Measurements from ENCODE around the gene SLC26A1.

SLC26A1 gene

GRCh38 chr4:968621-969394, 24.4 kb downstream of the SLC26A1 start:
- no peak for DNase-seq (ENCODE audit: low spot score)
- Histone ChIP-seq H3K27ac (no peak overlapping the region), H3K4me3 (no peak overlapping the region)
- no peak for TF ChIP-seq CTCF (IDR thresholded peaks at IDR 0.05)

DNA sequence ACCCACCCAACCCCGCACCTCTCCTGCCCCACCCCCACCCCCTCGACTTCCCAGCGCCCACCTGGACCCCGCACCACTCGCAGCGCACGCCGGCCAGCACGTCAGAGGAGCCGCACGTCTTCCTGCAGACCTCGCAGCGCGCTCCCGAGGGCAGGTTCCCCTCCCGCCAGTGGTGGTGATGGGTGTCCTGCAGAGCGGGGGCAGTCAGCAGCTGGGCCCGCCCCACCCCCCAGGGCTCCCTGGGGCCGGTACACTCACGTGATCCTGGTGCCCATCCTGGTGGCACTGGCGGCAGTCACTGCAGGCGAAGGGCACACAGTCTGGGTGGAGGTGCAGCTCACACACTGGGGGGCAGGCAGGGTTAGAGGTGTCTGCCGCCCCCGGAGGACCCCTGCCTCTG, 25.0 kb downstream of the SLC26A1 start:
- Histone ChIP-seq H3K4me3 (no peak overlapping the region), H3K27ac (no peak overlapping the region)
- DNase-seq (ENCODE audit: low spot score) = no peak
- TF ChIP-seq CTCF (IDR thresholded peaks at IDR 0.05) = no peak

GRCh38 chr4:967113-968104, 25.8 kb downstream of the SLC26A1 start:
- DNase-seq (ENCODE audit: low spot score) = no peak
- Histone ChIP-seq H3K27ac (no peak overlapping the region), H3K4me3 (no peak overlapping the region)
- no peak for TF ChIP-seq CTCF (IDR thresholded peaks at IDR 0.05)

DNA sequence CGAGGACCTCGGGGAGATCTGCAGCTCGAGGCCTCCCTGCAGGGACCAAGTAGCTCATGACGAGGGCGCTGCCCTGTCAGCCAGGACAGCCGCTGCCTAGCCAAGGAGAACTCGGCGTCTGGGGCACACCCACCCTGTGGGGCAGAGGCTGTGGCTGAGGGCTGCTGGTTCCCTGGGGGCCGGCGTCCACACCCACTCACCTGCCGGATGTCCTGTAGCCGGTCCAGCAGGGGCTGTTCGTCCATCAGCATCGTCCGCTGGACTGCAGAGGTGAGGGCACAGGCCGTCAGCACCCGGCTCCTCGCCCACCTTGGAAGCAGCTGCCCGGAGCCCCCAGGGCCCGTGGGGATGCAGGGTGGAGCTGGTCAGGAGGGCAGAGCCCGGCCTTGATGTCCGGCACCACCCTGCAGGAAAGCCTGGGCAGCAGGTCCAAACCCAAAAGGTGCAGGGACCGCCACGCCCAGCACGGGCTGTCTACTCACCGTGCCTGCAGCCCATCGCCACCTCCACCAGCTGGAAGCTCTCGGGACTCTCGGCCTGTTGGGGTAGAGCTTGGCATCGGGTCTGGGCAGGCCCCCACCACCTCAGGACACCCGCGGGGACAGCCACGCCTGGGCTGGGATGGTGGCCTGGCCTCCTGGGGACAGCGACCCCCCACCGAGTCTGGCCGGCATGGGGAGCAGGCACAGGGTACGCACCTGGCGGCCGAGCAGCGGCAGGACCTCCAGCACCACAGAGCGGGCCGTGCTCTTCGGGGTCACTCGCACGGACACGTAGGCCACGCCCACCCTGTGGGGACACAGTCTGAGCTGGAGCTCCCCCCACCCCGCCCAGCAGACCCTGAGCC, 26.7 kb downstream of the SLC26A1 start:
- TF ChIP-seq CTCF (IDR thresholded peaks at IDR 0.05) = no peak
- Histone ChIP-seq H3K27ac (no peak overlapping the region), H3K4me3 (no peak overlapping the region)
- DNase-seq (ENCODE audit: low spot score) = no peak

DNA sequence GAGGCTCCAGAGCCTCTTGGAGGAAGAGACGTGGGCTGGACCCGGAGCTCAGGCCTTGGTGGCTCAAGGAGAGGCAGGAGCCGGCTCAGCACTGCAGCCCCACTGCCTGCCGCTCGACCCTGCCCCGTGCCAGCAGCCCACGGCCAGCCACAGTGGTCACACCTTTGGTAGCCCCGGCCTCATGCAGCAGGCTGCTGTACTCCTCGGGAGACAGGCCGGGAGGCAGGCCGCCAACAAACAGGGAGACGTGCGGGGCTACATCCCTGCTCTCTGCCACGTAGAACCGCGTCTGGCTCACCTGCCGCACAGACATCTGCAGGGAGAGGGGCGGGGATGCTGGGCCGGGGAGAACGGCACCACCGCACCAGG, 27.5 kb downstream of the SLC26A1 start:
- Histone ChIP-seq H3K27ac (no peak overlapping the region), H3K4me3 (no peak overlapping the region)
- no peak for DNase-seq (ENCODE audit: low spot score)
- no peak for TF ChIP-seq CTCF (IDR thresholded peaks at IDR 0.05)

DNA sequence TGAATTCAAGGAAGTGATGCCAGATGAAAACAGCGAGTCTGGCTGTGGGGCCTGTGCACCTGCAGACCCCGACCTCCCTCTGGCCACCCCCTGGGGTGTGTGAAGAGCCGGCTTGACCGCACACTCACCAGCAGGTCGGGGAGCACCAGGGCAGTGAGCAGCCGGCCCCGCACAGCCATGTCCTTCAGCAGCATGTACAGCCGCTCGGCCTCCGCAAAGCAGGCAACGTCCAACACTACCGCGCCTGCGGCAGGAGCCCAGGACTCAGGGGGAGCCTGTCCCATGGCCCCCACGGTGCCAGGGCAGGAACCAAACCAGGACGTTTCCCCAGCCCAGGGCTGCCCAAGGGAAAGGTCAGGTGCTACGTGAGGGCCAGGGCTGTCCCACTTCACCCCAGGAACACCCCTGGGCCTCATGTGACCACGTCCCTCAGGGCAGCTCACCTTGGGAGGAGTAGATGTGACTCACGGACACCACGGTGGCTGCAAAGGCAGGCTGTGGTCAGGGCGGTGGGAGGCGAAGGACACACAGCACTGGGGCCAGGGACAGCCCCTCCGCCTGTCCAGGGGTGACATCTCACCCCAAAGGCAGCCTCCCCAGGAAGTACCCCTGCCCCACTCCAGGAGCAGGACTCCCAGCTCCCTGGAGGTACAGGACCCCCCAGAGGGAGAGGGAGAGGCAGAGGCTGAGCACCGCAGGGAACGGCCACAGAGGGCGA, 28.0 kb downstream of the SLC26A1 start:
- H3K4me3 ChIP-seq = no peak overlapping the region
- no peak for DNase-seq (ENCODE audit: low spot score)
- no peak for TF ChIP-seq CTCF (IDR thresholded peaks at IDR 0.05)
- no peak overlapping the region for H3K27ac ChIP-seq
